ENCODE data around the gene ITPKC.
"Not testable (repeated sequence)": the region's sequence is repeated elsewhere in the genome, so short reads cannot be mapped to it uniquely, and the experiment has no call there.

Gene ITPKC

GRCh38 chr19:40716031-40716481 lies 856 bp upstream of the ITPKC start:
- DNase-seq (ENCODE audit: low read depth in 3 of 3) = peak; percentile 50 to 66 (median 57)

DNA sequence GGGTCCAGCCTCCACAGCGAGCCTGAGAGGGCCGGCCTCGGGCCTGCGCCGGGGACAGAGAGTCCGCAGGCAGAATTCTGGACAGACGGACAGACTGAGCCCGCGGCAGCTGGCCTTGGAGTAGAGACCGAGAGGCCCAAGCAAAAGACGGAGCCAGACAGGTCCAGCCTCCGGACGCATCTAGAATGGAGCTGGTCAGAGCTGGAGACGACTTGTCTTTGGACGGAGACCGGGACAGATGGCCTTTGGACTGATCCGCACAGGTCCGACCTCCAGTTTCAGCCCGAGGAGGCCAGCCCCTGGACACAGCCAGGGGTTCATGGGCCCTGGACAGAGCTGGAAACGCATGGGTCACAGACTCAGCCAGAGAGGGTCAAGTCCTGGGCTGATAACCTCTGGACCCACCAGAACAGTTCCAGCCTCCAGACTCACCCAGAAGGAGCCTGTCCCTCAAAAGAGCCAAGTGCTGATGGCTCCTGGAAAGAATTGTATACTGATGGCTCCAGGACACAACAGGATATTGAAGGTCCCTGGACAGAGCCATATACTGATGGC lies 490 bp downstream of the ITPKC start:
- no peak for DNase-seq (ENCODE audit: low read depth in 3 of 3)

DNA sequence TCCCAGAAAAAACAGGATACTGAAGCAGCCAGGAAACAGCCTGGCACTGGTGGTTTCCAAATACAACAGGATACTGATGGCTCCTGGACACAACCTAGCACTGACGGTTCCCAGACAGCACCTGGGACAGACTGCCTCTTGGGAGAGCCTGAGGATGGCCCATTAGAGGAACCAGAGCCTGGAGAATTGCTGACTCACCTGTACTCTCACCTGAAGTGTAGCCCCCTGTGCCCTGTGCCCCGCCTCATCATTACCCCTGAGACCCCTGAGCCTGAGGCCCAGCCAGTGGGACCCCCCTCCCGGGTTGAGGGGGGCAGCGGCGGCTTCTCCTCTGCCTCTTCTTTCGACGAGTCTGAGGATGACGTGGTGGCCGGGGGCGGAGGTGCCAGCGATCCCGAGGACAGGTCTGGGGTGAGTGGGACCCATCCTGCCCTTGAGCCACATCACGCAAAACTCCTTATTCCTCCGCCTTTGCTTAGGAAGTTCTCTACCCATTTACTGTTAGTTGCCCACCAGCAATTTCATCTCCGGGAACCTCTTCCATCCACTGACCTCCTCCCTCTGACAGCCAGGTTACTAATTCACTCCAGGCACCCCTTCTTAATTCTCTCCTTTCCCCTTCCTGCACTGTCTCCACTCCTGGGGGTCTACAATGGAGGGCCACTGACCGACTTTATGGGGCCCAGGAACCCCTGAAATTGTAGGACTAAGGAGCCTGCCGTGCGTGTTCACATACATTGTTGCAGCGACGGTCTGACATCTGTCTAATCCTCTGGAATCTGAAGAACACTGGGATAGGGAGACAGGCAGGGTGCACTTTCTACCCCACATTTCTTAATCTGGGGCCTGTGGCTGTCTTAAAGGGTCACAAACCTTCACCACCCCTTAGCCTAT lies 1.2 kb downstream of the ITPKC start:
- no peak for DNase-seq (ENCODE audit: low read depth in 3 of 3)

DNA sequence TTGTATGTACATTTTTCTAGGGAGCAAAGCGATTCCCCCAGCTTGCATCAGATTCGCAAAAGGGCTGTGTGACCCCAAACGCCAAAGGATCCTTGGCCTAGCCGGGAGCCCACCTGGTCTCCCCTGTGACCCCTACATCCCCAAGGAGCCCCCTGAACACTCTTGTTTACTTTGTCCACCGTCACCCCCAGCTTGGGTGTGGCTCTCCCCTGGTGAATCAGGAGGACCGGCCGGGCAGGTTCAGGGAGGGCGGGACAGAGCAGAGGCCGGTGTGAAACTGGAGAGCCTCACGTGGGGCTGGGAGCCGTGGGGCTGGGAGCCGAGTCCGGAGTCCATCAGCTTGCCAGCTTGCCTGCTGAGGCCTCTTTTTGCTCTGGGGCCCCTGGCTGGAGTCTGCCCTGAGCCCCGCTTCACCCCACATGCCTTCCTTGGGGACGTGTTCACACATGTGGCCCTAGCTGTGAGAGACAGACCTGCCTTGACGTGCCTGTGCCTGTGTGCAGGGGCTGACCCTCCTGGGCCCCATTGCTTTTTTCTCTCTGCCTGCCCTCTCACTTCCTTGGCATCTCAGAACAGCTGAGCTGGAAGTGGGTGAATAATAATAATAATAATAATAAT lies 2.0 kb downstream of the ITPKC start:
- DNase-seq (ENCODE audit: low read depth in 3 of 3) = no peak

- DNase-seq (ENCODE audit: low read depth in 3 of 3) = no peak
Observed at GRCh38 chr19:40719414-40719894, 2.5 kb downstream of the ITPKC start.

DNA sequence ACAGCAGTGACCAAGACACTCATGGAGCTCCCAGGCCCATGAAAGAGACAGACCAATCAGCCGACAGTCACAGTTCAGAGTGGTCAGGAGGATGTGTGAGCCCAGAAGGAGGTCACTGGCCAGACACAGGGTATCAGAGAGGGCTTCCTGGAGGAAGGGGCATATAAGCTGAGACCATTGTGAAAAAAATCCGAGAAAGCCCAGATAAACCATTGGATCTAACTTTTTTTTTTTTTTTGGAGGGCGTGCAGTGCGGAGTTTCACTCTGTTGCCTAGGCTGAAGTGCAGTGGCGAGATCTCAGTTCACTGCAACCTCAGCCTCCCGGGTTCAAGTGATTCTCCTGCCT lies 4.2 kb downstream of the ITPKC start:
- DNase-seq (ENCODE audit: low read depth in 3 of 3) = no peak

DNA sequence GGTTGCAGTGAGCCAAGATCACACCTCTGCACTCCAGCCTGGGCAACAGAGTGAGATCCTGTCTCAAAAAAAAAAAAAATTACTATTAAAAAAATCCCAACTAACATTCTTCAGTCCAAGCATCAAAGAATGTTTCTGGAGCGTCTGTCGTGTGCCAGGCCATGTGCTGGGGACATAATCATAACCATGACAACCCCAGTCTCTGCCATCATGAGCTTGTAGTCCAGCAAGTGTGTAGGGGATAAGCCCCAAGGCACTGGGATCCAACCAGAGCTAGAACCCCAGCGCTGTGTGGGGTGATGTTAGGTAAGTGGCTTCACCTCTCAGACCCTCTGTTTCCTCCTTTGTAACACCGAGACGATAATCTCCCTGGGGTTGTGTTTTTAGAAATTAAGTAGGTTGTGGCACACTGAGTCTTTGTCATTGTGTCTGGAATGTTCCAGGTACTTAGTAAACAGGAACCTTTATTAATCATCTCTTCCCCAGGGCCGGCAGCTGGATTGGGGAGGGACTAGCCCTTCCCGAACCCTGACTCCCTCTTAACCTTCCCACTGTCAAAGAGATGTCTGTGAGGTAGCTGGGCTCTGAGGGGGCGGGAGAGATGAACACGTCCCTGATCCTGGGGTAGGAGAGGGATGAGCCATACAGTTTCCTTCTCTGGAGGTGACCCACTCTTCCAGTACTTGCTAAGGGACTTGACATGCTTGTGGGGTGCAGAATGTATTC lies 5.2 kb downstream of the ITPKC start:
- no peak for DNase-seq (ENCODE audit: low read depth in 3 of 3)

GRCh38 chr19:40723661-40724254 lies 6.8 kb downstream of the ITPKC start:
- DNase-seq (ENCODE audit: low read depth in 3 of 3) = no peak

GRCh38 chr19:40724315-40724714 lies 7.4 kb downstream of the ITPKC start:
- no peak for DNase-seq (ENCODE audit: low read depth in 3 of 3)

DNA sequence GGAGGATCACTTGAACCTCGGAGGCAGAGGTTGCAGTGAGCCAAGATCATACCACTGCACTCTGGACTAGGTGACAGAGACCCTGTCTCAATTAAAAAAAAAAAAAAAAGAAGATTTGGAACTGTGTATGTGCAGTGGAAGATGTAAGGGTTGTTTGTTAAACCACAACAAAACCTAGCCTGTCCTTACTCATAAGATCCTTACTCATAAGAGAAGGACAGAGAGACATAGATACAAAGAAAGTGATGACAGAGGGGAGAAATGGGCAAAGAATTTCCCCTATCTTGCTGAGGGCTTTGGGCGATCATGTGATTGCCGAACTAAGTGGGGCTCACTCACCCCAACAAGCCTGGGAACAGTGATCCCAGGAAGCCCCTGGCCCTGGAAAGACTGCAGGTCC lies 7.9 kb downstream of the ITPKC start:
- no peak for DNase-seq (ENCODE audit: low read depth in 3 of 3)

- no peak for DNase-seq (ENCODE audit: low read depth in 3 of 3)
Observed at GRCh38 chr19:40726279-40726678, 9.4 kb downstream of the ITPKC start.

DNA sequence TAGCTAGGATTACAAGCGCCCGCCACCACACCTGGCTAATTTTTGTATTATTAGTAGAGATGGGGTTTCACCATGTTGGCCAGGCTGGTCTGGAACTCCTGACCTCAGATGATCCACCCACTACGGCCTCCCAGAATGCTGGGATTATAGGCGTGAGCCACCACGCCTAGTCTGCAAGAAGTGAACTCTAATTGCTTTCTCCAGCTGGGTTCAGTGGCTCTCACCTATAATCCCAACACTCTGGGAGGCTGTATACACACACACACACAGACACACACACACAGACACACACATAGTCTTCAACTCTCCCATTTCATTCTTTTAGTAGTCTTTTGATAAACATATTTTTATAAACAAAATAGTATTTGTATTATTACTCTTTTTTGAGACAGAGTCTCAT lies 13.2 kb downstream of the ITPKC start:
- DNase-seq (ENCODE audit: low read depth in 3 of 3) = not testable (repeated sequence)

DNA sequence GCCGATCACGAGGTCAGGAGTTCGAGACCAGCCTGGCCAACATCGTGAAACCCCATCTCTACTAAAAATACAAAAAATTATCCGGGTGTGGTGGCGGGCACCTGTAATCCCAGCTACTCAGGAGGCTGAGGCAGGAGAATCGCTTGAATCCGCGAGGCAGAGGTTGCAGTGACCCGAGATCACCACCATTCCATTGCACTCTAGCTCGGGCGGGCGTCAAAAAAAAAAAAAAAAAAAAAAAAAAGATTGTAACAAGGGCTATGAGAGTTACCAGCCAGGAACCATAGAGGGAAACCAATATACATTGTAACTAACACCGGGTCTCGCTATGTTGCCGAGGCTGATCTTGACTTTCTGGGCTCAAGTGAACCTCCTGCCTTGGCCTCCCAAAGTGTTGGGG lies 15.4 kb downstream of the ITPKC start:
- DNase-seq (ENCODE audit: low read depth in 3 of 3) = not testable (repeated sequence)

- DNase-seq (ENCODE audit: low read depth in 3 of 3) = no peak
Observed at GRCh38 chr19:40733149-40733548, 16.2 kb downstream of the ITPKC start.

DNA sequence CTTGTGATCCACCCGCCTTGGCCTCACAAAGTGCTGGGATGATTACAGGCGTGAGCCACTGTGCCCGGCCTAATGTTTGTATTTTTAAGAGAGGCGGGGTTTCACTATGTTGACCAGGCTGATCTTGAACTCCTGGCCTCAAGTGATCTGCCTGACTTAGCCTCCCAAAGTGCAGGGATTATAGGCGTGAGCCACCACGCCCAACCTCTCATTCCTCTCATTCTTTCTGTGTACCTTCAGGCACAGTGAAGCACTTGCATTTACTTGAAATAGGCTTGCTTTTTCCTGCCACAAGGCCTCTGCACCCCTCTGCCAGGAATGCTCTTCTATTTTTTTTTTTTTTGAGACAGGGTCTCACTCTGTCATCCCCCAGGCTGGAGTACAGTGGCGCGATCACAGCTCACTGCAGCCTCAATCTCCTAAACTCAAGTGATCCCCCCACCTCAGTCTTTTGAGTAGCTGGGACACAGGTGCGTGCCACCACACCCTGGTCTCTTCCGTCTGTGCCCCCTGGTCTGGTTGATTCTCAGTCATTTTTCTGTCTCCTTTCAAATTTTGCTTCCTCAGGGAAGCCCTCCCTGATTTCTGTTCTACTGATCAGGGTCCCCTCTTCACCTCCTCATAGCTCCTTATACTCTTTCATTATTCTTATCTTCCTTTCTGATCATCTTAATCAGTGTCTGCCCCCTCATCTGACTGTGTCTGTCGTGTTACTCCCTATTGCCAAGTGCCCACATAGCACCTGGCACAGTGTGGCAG lies 18.3 kb downstream of the ITPKC start:
- DNase-seq (ENCODE audit: low read depth in 3 of 3) = no peak

GRCh38 chr19:40736661-40737060 lies 19.7 kb downstream of the ITPKC start:
- no peak for DNase-seq (ENCODE audit: low read depth in 3 of 3)

DNA sequence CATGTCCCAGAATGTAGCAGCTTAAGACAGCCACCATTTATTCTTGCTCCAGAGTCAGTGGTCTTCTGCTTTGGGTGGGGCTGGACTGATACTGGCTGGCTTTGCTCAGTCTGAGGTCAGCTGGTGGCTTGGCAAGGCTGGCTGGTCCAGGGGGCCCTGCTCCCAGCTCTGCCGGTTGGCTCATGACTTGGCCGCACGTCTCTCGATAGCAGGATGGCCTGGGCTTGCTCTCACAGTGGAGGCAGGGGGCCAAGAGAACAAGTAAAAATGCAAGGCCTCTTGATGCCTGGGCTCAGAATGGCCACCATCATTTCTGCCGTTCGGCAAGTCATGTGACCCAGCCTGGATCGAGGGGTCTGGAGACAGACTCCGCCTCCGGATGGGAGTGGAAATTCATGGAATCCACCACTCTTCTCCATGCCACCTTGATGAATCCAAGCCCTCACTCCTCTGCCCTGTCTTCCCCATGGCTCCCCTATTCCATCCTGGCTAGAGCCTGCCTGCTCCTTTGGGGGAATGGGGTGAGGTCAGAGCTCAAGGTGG lies 20.3 kb downstream of the ITPKC start:
- no peak for DNase-seq (ENCODE audit: low read depth in 3 of 3)

GRCh38 chr19:40739030-40739839 lies 22.3 kb downstream of the ITPKC start:
- DNase-seq (ENCODE audit: low read depth in 3 of 3) = no peak

DNA sequence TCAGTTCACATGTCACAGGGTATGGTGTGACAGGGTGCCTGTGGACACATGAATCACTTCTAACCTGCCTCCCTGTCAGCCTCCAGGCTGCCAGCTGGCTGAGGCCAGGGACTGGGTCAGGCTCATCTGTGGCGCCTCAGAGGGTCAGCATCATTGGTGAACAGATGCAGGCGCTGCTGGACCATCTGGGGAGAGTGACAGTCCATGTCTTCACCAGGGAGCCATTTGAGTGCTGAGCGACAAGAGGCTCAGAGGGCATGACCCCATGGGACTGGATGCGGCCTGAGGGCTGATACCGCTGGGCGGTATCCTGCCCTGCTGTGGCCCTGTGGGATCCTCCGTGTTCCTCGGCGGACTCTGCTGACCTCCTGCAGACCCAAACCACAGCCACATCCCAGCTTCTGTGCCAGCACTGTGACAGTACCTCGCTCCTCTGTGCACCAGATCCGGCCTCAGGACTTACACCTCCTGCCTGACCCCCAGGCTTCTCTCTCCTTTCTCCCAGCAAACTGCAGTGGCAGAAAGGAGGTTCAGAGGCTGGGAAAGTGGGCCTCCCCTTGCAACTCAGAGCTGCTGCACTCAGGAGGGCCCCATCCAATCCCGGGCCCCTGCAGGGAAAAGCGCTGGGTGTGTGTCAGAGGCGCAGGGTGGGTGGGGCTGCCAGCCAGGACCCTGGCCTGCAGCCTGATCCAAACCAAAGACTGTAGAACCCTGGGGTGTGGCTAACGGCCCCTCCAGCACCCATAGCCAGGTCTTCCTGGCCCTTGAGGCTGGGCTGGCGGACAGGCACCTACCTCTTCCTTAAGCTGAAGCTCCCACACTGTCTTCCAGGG lies 23.2 kb downstream of the ITPKC start:
- no peak for DNase-seq (ENCODE audit: low read depth in 3 of 3)

All from stimulated activated CD4-positive, alpha-beta T cell treated with anti-CD3 and anti-CD28 coated beads, TNF-alpha, amount 100 ng/mL, for 48 hours (primary cell).